NB4 (cell line): ENCODE measurements around the gene SETD9.

ENCODE experiments used
- CTCF ChIP-seq: IDR thresholded peaks from one replicate; pipeline ENCODE4 v1.5.1; 2012; ENCODE audit warnings: low read depth, low read length
- POLR2A ChIP-seq: IDR thresholded peaks from 2 replicates; pipeline ENCODE4 v1.6.1; 2011; ENCODE audit warnings: mild to moderate bottlenecking; ENCODE audit not compliant: insufficient read length; ENCODE audit errors: extremely low read depth

DNA sequence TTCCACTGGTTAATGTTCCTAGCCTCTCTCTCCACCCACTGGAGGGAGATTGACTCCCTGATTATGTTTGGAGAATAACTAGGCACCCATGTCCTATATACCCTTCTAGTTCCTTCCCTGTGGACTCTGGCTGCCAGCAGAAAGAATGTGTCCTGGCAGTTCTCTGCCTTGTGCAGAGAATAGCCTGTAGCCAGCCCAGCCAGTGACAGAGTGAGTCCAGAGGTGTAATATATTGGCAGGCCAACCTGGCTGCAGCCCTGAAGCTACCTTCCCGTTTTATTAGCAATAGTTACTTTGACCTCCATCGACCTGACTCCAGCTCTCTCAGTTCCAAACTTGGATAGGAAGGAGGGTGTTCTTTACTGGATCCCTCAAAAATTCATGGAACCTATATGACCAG, 8.1 kb downstream of the SETD9 start:
- TF ChIP-seq CTCF: no peak
- no peak for TF ChIP-seq POLR2A
